Parathyroid adenoma (tissue), 2 donors: ENCODE data around the gene OR2B2.

Source experiments
- H2AFZ ChIP-seq: fragments of 300-600 bp; sonication (generic); one replicate; pipeline ENCODE4 v1.7.0; 2017; ENCODE audit warnings: antibody characterized with exemption, mild to moderate bottlenecking
- H3K27ac ChIP-seq: fragments of 300-600 bp; sonication (generic); one replicate; pipeline ENCODE4 v1.7.0; 2017
- H3K27me3 ChIP-seq: fragments of 300-600 bp; sonication (generic); one replicate; pipeline ENCODE4 v1.7.0; 2017; ENCODE audit warnings: low read length; ENCODE audit not compliant: control insufficient read depth, insufficient read depth
- H3K36me3 ChIP-seq: fragments of 300-600 bp; sonication (generic); one replicate; pipeline ENCODE4 v1.7.0; 2017; ENCODE audit warnings: low read length; ENCODE audit not compliant: control insufficient read depth, insufficient read depth
- H3K4me1 ChIP-seq: fragments of 300-600 bp; sonication (generic); one replicate; pipeline ENCODE4 v1.7.0; 2017; ENCODE audit warnings: control low read depth
- H3K4me2 ChIP-seq: fragments of 300-600 bp; sonication (generic); one replicate; pipeline ENCODE4 v1.7.0; 2017; ENCODE audit warnings: low read length
- H3K4me3 ChIP-seq: fragments of 300-600 bp; sonication (generic); one replicate; pipeline ENCODE4 v1.7.0; 2017; ENCODE audit warnings: low read depth, low read length
- H3K79me2 ChIP-seq: fragments of 300-600 bp; sonication (generic); one replicate; pipeline ENCODE4 v1.7.0; 2017; ENCODE audit warnings: control low read depth
- H3K9ac ChIP-seq: fragments of 300-600 bp; sonication (generic); one replicate; pipeline ENCODE4 v1.7.0; 2017; ENCODE audit warnings: mild to moderate bottlenecking
- H3K9me3 ChIP-seq: fragments of 300-600 bp; sonication (generic); one replicate; pipeline ENCODE4 v1.7.0; 2017; ENCODE audit warnings: low read length; ENCODE audit not compliant: control insufficient read depth
- TF ChIP-seq, protein P1 (sequence below): fragments of 300-600 bp; sonication (generic); IDR thresholded peaks from one replicate; pipeline ENCODE4 v1.7.0; 2017; ENCODE audit warnings: antibody characterized with exemption, mild to moderate bottlenecking
- donor health status: primary hyperparathyroidism.

The OR2B2 gene

DNA sequence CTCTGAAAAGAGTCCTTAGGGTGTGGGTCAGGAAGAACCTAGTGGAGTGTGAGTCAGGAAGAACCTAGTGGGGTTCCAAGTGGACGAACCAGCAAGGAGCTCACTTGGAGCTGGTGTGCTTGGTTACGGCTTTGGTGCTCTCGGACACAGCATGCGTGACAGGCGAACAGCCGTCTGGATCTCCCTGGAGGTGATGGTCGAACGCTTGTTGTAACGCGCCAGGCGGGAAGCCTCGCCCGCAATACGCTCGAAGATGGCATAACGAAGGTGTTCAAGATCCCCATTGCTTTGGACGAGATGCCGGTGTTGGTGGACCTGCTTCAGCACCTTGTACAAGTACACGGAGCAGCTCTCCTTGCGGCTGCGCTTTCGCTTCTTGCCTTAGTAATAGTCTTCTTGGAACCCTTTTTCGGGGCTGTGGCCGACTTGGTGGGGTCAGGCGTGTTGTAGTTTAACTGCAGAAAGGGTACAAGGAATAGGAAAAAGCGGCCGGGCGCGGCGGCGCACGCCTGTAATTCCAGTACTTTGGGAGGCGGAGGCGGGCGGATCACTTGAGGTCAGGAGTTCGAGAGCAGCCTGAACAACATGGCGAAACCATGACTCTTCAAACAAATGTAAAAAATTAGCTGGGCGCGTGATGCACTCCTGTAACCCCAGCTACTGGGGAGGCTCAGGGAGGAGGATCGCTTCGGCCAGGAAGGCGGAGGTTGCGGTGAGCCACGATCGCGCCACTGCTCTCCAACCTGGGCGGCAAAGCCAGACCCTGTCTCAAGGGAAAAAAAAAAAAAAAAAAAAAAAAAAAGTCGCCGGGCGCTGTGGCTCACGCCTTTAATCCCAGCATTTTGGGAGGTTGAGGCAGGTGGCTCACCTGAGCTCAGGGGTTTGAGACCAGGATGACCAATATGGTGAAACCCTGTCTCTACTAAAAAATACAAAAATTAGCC, 48.0 kb downstream of the OR2B2 start:
- Histone ChIP-seq H2AFZ (peak overlapping the region; percentile 90), H3K4me1 (no peaks in the 10 kb centered on the region), H3K27ac (peak overlapping the region; percentile 29), H3K9me3 (no peaks in the 10 kb centered on the region), H3K36me3 (no peaks in the 10 kb centered on the region), H3K4me3 (peak overlapping the region; percentile 89), H3K4me2 (peak overlapping the region; percentile 93), H3K79me2 (no peaks in the 10 kb centered on the region), H3K9ac (no peak overlapping the region), H3K27me3 (no peaks in the 10 kb centered on the region)
- TF ChIP-seq, protein P1, sequence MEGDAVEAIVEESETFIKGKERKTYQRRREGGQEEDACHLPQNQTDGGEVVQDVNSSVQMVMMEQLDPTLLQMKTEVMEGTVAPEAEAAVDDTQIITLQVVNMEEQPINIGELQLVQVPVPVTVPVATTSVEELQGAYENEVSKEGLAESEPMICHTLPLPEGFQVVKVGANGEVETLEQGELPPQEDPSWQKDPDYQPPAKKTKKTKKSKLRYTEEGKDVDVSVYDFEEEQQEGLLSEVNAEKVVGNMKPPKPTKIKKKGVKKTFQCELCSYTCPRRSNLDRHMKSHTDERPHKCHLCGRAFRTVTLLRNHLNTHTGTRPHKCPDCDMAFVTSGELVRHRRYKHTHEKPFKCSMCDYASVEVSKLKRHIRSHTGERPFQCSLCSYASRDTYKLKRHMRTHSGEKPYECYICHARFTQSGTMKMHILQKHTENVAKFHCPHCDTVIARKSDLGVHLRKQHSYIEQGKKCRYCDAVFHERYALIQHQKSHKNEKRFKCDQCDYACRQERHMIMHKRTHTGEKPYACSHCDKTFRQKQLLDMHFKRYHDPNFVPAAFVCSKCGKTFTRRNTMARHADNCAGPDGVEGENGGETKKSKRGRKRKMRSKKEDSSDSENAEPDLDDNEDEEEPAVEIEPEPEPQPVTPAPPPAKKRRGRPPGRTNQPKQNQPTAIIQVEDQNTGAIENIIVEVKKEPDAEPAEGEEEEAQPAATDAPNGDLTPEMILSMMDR = no peak

- H3K36me3 ChIP-seq = no peaks in the 10 kb centered on the region
- no peaks in the 10 kb centered on the region for H3K79me2 ChIP-seq
- no peak overlapping the region for H3K9ac ChIP-seq
- no peaks in the 10 kb centered on the region for H3K27me3 ChIP-seq
- peak overlapping the region; percentile 2 for H3K27ac ChIP-seq
- no peaks in the 10 kb centered on the region for H3K9me3 ChIP-seq
- TF ChIP-seq, protein P1 = no peak
- H3K4me1 ChIP-seq = no peaks in the 10 kb centered on the region
- H3K4me2 ChIP-seq = no peak overlapping the region
- no peak overlapping the region for H3K4me3 ChIP-seq
- H2AFZ ChIP-seq = peak overlapping the region; percentile 49
Measured at GRCh38 chr6:27862396-27863066, 49.7 kb downstream of the OR2B2 start.

GRCh38 chr6:27861861-27862260, 50.3 kb downstream of the OR2B2 start:
- no peaks in the 10 kb centered on the region for H3K27me3 ChIP-seq
- H3K27ac ChIP-seq = no peak overlapping the region

DNA sequence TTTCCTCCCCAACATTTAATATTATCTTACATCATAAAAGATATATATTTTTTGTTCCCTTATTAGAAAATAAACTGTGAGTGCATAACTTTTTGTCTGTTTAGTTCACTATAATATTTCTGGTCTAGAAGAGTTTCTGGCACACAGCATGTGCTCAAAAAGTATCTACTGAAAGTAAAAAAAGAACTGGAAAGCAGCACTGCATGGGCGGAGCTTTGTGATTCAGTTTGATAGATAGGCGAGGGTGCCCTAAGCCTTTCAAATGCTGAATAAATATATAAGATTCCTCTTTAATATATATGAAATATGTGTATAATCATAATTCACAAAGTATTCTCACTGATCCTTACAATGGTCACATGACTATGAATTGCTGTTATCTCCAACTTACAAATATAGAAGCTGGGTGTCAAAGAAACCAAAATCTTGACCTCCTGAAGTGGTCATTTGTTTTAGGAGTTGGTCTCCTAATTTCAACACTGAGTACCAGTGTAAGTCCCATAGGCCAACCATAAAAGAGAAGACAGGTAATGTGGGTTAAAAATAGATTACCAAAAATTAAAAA, 50.8 kb downstream of the OR2B2 start:
- no peak overlapping the region for H3K9ac ChIP-seq
- TF ChIP-seq, protein P1 = no peak
- no peak overlapping the region for H2AFZ ChIP-seq
- no peaks in the 10 kb centered on the region for H3K27me3 ChIP-seq
- H3K4me3 ChIP-seq = no peak overlapping the region
- no peaks in the 10 kb centered on the region for H3K36me3 ChIP-seq
- no peaks in the 10 kb centered on the region for H3K9me3 ChIP-seq
- no peak overlapping the region for H3K27ac ChIP-seq
- no peaks in the 10 kb centered on the region for H3K79me2 ChIP-seq
- no peak overlapping the region for H3K4me2 ChIP-seq
- H3K4me1 ChIP-seq = no peaks in the 10 kb centered on the region

More at GRCh38 chr6:27861861-27862260, 50.3 kb downstream of the OR2B2 start:
- H3K9ac ChIP-seq = no peak overlapping the region
- no peak overlapping the region for H2AFZ ChIP-seq
- no peak overlapping the region for H3K4me3 ChIP-seq
- no peaks in the 10 kb centered on the region for H3K79me2 ChIP-seq
- no peak overlapping the region for H3K4me2 ChIP-seq
- no peaks in the 10 kb centered on the region for H3K9me3 ChIP-seq
- TF ChIP-seq, protein P1 = no peak
- no peaks in the 10 kb centered on the region for H3K36me3 ChIP-seq
- H3K4me1 ChIP-seq = no peaks in the 10 kb centered on the region
